PFSK-1 (cell line): ENCODE results near the gene KLHL13.

Source experiments
- FOXP2 ChIP-seq: optimal IDR thresholded peaks from 2 replicates; pipeline ENCODE3; 2011; ENCODE audit warnings: borderline replicate concordance, control low read depth, inconsistent platforms; ENCODE audit not compliant: insufficient read depth; ENCODE audit errors: extremely low read length, extremely low read depth
- POLR2AphosphoS5 ChIP-seq: IDR thresholded peaks from 2 replicates; pipeline ENCODE4 v1.6.1; 2012; ENCODE audit warnings: low read depth, mild to moderate bottlenecking, control low read depth, low read length, moderate library complexity
- REST ChIP-seq, 2 experiments: IDR thresholded peaks; 2 replicates each; pipeline versions ENCODE4 v1.6.1 to v1.8.0; 2011 to 2012; ENCODE audit warnings: low read depth in 2 of 2, low read length in 2 of 2, control low read depth in 1 of 2, inconsistent platforms in 1 of 2, mild to moderate bottlenecking in 1 of 2, moderate library complexity in 1 of 2; ENCODE audit not compliant: insufficient read depth in 1 of 2
- SIN3A ChIP-seq: IDR thresholded peaks from 2 replicates; pipeline ENCODE4 v1.6.1; 2012; ENCODE audit warnings: mild to moderate bottlenecking, low read length, moderate library complexity, borderline replicate concordance; ENCODE audit not compliant: insufficient read depth
- TAF1 ChIP-seq: IDR thresholded peaks from 2 replicates; pipeline ENCODE4 v1.6.1; 2012; ENCODE audit warnings: low read length, control low read depth, borderline replicate concordance; ENCODE audit not compliant: insufficient read depth

The KLHL13 gene

GRCh38 chrX:118074196-118074595 lies 42.4 kb downstream of the KLHL13 start:
- TF ChIP-seq REST (IDR thresholded peaks at IDR 0.05; ENCODE audit: insufficient read depth in 1 of 2, low read depth in 2 of 2, low read length in 2 of 2) (no peak), SIN3A (no peak), FOXP2 (no peak), POLR2AphosphoS5 (no peak), TAF1 (no peak)

- TF ChIP-seq REST (IDR thresholded peaks at IDR 0.05; ENCODE audit: insufficient read depth in 1 of 2, low read depth in 2 of 2, low read length in 2 of 2) (no peak), POLR2AphosphoS5 (no peak), FOXP2 (no peak), TAF1 (no peak), SIN3A (no peak)
Measured at GRCh38 chrX:118066867-118067515, 49.6 kb downstream of the KLHL13 start.

GRCh38 chrX:118062817-118063615 lies 53.6 kb downstream of the KLHL13 start:
- TF ChIP-seq REST (IDR thresholded peaks at IDR 0.05; ENCODE audit: insufficient read depth in 1 of 2, low read depth in 2 of 2, low read length in 2 of 2) = no peak
- no peak for TF ChIP-seq SIN3A
- no peak for TF ChIP-seq TAF1
- no peak for TF ChIP-seq POLR2AphosphoS5
- TF ChIP-seq FOXP2 = no peak

- no peak for TF ChIP-seq REST (IDR thresholded peaks at IDR 0.05; ENCODE audit: insufficient read depth in 1 of 2, low read depth in 2 of 2, low read length in 2 of 2)
- TF ChIP-seq TAF1 = no peak
- no peak for TF ChIP-seq FOXP2
- TF ChIP-seq SIN3A = no peak
- TF ChIP-seq POLR2AphosphoS5 = no peak
Measured at GRCh38 chrX:118062048-118062789, 54.4 kb downstream of the KLHL13 start.
